Keratinocyte (primary cell): ENCODE data around the gene RAD51. TPM values are rescaled to one million over a fixed set of nuclear protein-coding genes. Genes with fewer than 3 reads are reported as not detected.
A peak's percentile ranks its signal among the peaks of the same experiment; 100 is the strongest.

Experiments
- DNase-seq: peaks from one replicate; pipeline ENCODE4 v3.0.0-alpha.2; 2011; ENCODE audit warnings: low read depth, missing footprints, low spot score
- FAIRE-seq: peaks from 2 replicates; lab custom pipeline; 2011; peaks lifted over from hg19 to GRCh38; lab: Jason Lieb, UNC
- H2AFZ ChIP-seq: 2 replicates; pipeline ENCODE4 v1.6.0; 2012; ENCODE audit warnings: low read length, control low read depth, inconsistent platforms; ENCODE audit not compliant: control insufficient read depth
- H3K27ac ChIP-seq: 2 replicates; pipeline ENCODE4 v1.5.1; 2011; ENCODE audit warnings: low read length; ENCODE audit not compliant: control insufficient read depth, insufficient read depth
- H3K27me3 ChIP-seq: 3 replicates; pipeline ENCODE4 v1.6.0; 2011; ENCODE audit warnings: low read length; ENCODE audit not compliant: control insufficient read depth, insufficient read depth; ENCODE audit errors: extremely low read depth
- H3K36me3 ChIP-seq, 2 experiments: 2 replicates in 1 of 2; 3 replicates in 1 of 2; pipeline ENCODE4 v1.5.1; 2011; ENCODE audit warnings: low read length in 2 of 2, mild to moderate bottlenecking in 1 of 2; ENCODE audit not compliant: control insufficient read depth in 2 of 2, insufficient read depth in 2 of 2; ENCODE audit errors: extremely low read depth in 1 of 2
- H3K4me1 ChIP-seq: 3 replicates; pipeline ENCODE4 v1.5.1; 2011; ENCODE audit warnings: low read length; ENCODE audit not compliant: control insufficient read depth, insufficient read depth; ENCODE audit errors: extremely low read depth
- H3K4me2 ChIP-seq: 3 replicates; pipeline ENCODE4 v1.6.0; 2011; ENCODE audit warnings: low read depth, low read length; ENCODE audit not compliant: control insufficient read depth, insufficient read depth; ENCODE audit errors: extremely low read depth
- H3K4me3 ChIP-seq, 3 experiments: fragments of 200-600 bp in 1 of 3; sonication (generic) in 1 of 3; 2 replicates in 2 of 3; 3 replicates in 1 of 3; pipeline ENCODE4 v1.5.1; 2011 to 2016; ENCODE audit warnings: low read length in 3 of 3, mild to moderate bottlenecking in 3 of 3, control low read depth in 2 of 3, inconsistent platforms in 1 of 3, low read depth in 1 of 3, mixed read lengths in 1 of 3, mixed run types in 1 of 3, moderate library complexity in 1 of 3; ENCODE audit not compliant: control insufficient read depth in 2 of 3, insufficient read depth in 2 of 3; ENCODE audit errors: extremely low read depth in 1 of 3
- H3K79me2 ChIP-seq: 2 replicates; pipeline ENCODE4 v1.6.0; 2012; ENCODE audit warnings: low read length; ENCODE audit not compliant: control insufficient read depth, insufficient read depth
- H3K9ac ChIP-seq: 3 replicates; pipeline ENCODE4 v1.6.0; 2011; ENCODE audit warnings: low read length; ENCODE audit not compliant: control insufficient read depth, insufficient read depth; ENCODE audit errors: extremely low read depth
- H3K9me1 ChIP-seq: 3 replicates; pipeline ENCODE4 v1.6.0; 2011; ENCODE audit warnings: low read length; ENCODE audit not compliant: control insufficient read depth, insufficient read depth; ENCODE audit errors: extremely low read depth
- H3K9me3 ChIP-seq: 2 replicates; pipeline ENCODE4 v1.5.1; 2012; ENCODE audit warnings: low read depth, low read length; ENCODE audit not compliant: control insufficient read depth
- H4K20me1 ChIP-seq: 3 replicates; pipeline ENCODE4 v1.6.0; 2011; ENCODE audit warnings: low read length; ENCODE audit not compliant: control insufficient read depth, insufficient read depth; ENCODE audit errors: extremely low read depth
- CTCF ChIP-seq, 3 experiments: IDR thresholded peaks in 1 of 3; conservative IDR thresholded peaks in 1 of 3; optimal IDR thresholded peaks in 1 of 3; 2 replicates in 2 of 3; 3 replicates in 1 of 3; pipeline versions ENCODE3 to v1.5.1; 2011; ENCODE audit warnings: low read length in 3 of 3, mild to moderate bottlenecking in 3 of 3, moderate library complexity in 2 of 3, control low read depth in 1 of 3, inconsistent platforms in 1 of 3; ENCODE audit not compliant: insufficient read depth in 2 of 3; ENCODE audit errors: extremely low read depth in 1 of 3
- EZH2 ChIP-seq: IDR thresholded peaks from one replicate; pipeline ENCODE4 v1.6.1; 2012; ENCODE audit warnings: inconsistent platforms, mild to moderate bottlenecking, low read length, moderate library complexity
- dilution Hi-C: fragments of 300-500 bp; cut with MboI; formaldehyde crosslinking; loops from one replicate; pipeline ENCODE4 v1.7.0; 2020; ENCODE audit warnings: low sequenced_read_pairs; ENCODE audit not compliant: extremely low pct_ligation_motif_present
- polyA plus RNA-seq, 5 experiments: library from polyadenylated mRNA; depleted of rRNA in 3 of 5; stranded (reverse) in 3 of 5; stranded (forward) in 1 of 5; unstranded in 1 of 5; fragments of >200 nt; gene quantifications; 1 replicate in 1 of 5; 2 replicates in 3 of 5; 3 replicates in 1 of 5; pipeline versions ENCODE4 v1.2.1 to v1.2.3, GENCODE V29; 2011 to 2012; ENCODE audit warnings: missing spikeins in 2 of 5, low read depth in 1 of 5, low replicate concordance in 1 of 5

Gene RAD51
- polyA plus RNA-seq, 1 donor (not counting 4 experiments of a cell fraction or from before 2014, with no cell fraction given), result 6.9 TPM

GRCh38 chr15:40769274-40770146 is 74.5 kb downstream of the RAD51 start, which contains the start of gene C15orf62:
TSS of gene C15orf62 (plus strand) at chr15:40769980. CDS start at chr15:40770496, 516 bp downstream.
- dilution Hi-C loops, result no loop called here
- H3K9me3 ChIP-seq, result no peaks in the 10 kb centered on the region
- H3K4me3 ChIP-seq, result peak within 1 kb of the TSS in 2 of 3 experiments; percentile 30 to 57
- peak; percentile 82 for DNase-seq
- no peaks in the 10 kb centered on the region for H3K79me2 ChIP-seq
- H3K36me3 ChIP-seq, result peaks cover 16 to 19% of the 10 kb centered on the region in 2 experiments
- peak within 1 kb of the TSS; percentile 77 for H3K4me2 ChIP-seq
- H4K20me1 ChIP-seq, result no peaks in the 10 kb centered on the region
- H3K27me3 ChIP-seq, result no peaks in the 10 kb centered on the region
- H3K27ac ChIP-seq, result peak within 1 kb of the TSS; percentile 91
- H3K4me1 ChIP-seq, result peaks cover 58% of the 10 kb centered on the region
- TF ChIP-seq EZH2, result no peak
- TF ChIP-seq CTCF (optimal IDR thresholded peaks at IDR 0.05 in 1 of 3, IDR thresholded peaks at IDR 0.05 in 1 of 3, conservative IDR thresholded peaks at IDR 0.05 in 1 of 3; ENCODE audit: extremely low read depth in 1 of 3, insufficient read depth in 2 of 3, low read length in 3 of 3), result peak in 1 of 3 experiments; percentile 0
- FAIRE-seq, result peak; percentile 84
- H2AFZ ChIP-seq, result peak within 1 kb of the TSS; percentile 41
- H3K9me1 ChIP-seq, result peaks cover 2% of the 10 kb centered on the region
- H3K9ac ChIP-seq, result peak within 1 kb of the TSS; percentile 80

GRCh38 chr15:40770147-40770721 is 75.3 kb downstream of the RAD51 start:
- Histone ChIP-seq H3K27me3 (no peaks in the 10 kb centered on the region), H3K79me2 (no peaks in the 10 kb centered on the region), H2AFZ (no peak overlapping the region), H3K4me1 (peaks cover 50% of the 10 kb centered on the region), H3K9ac (peak overlapping the region; percentile 80), H3K9me1 (peaks cover 2% of the 10 kb centered on the region), H3K9me3 (no peaks in the 10 kb centered on the region), H3K4me2 (peak overlapping the region; percentile 77), H3K4me3 (peak overlapping the region in 2 of 3 experiments; percentile 13 to 49), H3K36me3 (peaks cover 23 to 25% of the 10 kb centered on the region in 2 experiments), H4K20me1 (no peaks in the 10 kb centered on the region), H3K27ac (peak overlapping the region; percentile 91)
- TF ChIP-seq CTCF (optimal IDR thresholded peaks at IDR 0.05 in 1 of 3, IDR thresholded peaks at IDR 0.05 in 1 of 3, conservative IDR thresholded peaks at IDR 0.05 in 1 of 3; ENCODE audit: extremely low read depth in 1 of 3, insufficient read depth in 2 of 3, low read length in 3 of 3) (no peak), EZH2 (no peak)
- DNase-seq (no peak), FAIRE-seq (no peak)
- dilution Hi-C loops, result no loop called here
